ENCODE results near the gene MOB1A.

Gene MOB1A

DNA sequence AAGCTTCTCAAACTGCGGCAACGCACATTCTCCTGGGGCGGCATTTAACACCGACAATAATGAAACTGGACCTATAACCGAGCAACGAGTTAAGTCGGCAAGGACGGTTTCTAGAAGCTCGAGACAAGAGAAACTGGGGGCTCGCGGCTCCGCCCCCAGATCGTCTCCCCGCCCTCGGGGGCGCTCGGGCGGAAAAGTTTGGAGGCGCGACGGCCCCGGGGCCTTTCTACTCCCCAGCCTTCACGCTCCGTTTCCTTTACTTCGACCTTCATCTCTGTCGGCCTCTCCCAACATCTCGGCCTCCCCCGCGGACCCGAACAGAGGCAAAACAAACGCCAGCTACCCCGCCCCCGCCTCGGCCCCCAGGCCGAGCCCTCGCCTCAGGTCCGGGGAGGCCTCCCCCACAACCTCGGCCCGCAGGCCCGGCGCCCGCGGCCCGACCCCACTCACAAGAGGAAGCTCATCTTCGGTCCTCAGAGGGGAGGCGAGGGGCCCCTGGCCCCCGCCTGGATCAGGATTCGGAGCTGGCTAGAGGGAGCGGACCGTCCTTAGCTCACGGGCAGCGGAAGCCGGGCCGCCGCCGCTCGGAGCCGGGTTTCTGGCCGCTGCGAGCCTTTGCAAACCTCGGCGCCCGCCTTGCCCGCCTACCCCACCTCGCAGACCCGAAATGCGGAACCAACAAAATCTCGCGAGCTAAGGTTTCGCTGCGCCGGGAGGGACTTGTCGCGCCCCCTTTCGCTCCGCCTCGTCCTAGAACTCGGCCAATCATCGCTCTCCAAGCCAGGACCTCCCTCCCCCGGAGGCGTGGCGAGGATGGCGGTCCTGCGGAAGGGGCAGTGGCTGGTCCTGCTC is at the start of gene MOB1A:
TSS of gene MOB1A (minus strand) at position 669 of the 852 bp plus-strand sequence. CDS start at position 464, 205 bp downstream.
- H3K4me3 ChIP-seq (ENCODE audit: low read depth, low read length) = peak within 1 kb of the TSS; percentile 84
- peak; percentile 100 for DNase-seq (ENCODE audit: low read depth)
- TF ChIP-seq, protein P1, sequence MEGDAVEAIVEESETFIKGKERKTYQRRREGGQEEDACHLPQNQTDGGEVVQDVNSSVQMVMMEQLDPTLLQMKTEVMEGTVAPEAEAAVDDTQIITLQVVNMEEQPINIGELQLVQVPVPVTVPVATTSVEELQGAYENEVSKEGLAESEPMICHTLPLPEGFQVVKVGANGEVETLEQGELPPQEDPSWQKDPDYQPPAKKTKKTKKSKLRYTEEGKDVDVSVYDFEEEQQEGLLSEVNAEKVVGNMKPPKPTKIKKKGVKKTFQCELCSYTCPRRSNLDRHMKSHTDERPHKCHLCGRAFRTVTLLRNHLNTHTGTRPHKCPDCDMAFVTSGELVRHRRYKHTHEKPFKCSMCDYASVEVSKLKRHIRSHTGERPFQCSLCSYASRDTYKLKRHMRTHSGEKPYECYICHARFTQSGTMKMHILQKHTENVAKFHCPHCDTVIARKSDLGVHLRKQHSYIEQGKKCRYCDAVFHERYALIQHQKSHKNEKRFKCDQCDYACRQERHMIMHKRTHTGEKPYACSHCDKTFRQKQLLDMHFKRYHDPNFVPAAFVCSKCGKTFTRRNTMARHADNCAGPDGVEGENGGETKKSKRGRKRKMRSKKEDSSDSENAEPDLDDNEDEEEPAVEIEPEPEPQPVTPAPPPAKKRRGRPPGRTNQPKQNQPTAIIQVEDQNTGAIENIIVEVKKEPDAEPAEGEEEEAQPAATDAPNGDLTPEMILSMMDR (IDR thresholded peaks at IDR 0.05; ENCODE audit: insufficient read depth, low read depth, low read length, missing control alignments) = no peak

DNA sequence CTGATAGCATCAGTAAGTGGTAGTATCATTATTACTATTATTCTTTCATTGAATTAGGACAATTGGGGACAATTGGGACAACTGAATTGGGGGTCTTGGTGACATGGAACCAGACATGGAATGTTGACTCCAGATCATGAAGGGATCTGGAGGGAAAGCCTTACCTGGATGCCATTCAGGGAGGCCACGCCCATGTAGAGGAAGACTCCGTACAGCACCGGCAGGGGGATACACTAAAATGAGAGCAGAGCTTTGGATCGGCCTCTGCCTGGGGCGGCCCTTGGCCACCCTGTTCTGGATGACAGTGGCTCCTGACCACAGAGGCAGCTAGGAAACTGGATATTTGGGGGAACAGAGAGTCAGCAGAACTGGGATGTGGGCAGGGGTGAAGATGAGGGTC is 49.0 kb upstream of the MOB1A start:
- DNase-seq (ENCODE audit: low read depth) = no peak
- TF ChIP-seq, protein P1 (IDR thresholded peaks at IDR 0.05; ENCODE audit: insufficient read depth, low read depth, low read length, missing control alignments) = no peak
- H3K4me3 ChIP-seq (ENCODE audit: low read depth, low read length) = no peak overlapping the region

DNA sequence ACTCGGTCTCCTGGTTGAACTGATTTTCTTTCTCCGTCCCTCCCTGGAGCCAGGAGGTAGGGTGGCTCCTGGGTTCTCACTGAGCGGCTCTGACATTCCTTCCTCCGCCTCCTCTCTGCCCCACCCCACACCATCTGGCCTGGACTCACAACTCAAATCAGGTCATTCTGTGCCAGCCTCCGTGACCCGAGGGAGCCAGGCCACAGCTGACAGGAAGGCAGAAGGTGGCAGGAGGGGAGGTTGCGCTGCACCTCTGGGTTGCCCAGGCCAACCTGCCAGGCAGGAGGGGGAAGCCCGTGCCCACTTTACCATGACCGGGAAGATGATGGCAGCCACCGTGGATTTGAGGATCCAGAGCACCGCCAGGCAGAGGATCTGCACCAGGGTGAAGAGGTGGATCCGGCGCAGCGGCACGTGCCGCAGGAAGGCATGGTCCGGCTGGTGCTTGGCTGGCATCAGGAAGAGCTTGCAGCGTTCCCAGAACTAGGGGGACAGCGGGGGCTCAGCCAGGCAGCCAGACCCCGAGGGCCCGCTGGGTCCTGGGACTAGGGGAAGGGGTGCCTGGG is 48.1 kb upstream of the MOB1A start:
- no peak for DNase-seq (ENCODE audit: low read depth)
- TF ChIP-seq, protein P1 (IDR thresholded peaks at IDR 0.05; ENCODE audit: insufficient read depth, low read depth, low read length, missing control alignments) = no peak
- no peak overlapping the region for H3K4me3 ChIP-seq (ENCODE audit: low read depth, low read length)

DNA sequence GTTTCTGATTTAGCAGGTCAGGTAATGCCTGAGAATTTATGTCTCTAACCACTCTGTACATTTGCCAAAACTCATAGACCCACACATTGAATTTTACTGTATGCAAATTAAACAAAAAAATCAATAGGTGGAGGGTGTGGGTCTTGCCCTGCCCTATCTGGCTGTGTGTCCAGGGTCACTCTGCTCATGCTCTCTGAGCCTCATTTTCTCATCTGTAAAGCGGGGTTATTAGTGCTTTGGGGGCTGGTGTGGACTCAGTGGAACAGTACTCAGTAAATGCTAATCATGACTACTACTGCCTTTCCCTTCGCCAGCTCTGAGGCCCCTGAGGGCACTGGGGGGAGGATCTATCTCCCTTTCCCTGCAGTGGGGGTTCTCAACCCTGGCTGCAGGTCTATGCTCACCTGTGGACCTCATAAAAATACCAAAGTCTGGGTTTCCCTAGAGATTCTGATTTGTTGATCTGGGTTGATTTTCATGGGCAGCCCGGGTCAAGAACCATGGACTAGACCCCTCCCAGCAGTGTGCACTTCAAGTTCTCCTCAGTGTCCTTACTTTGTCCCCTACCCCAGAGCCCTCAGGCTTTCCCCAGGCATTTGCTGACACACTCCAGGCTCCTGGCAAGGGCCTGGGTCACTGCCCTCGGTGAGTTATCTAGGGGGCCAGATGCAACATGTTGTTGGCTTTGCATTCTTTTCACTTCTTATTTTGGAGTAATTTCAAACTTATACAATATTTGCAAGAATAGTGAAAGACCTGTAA is 47.2 kb upstream of the MOB1A start:
- H3K4me3 ChIP-seq (ENCODE audit: low read depth, low read length) = no peak overlapping the region
- no peak for DNase-seq (ENCODE audit: low read depth)
- TF ChIP-seq, protein P1 (IDR thresholded peaks at IDR 0.05; ENCODE audit: insufficient read depth, low read depth, low read length, missing control alignments) = no peak

DNA sequence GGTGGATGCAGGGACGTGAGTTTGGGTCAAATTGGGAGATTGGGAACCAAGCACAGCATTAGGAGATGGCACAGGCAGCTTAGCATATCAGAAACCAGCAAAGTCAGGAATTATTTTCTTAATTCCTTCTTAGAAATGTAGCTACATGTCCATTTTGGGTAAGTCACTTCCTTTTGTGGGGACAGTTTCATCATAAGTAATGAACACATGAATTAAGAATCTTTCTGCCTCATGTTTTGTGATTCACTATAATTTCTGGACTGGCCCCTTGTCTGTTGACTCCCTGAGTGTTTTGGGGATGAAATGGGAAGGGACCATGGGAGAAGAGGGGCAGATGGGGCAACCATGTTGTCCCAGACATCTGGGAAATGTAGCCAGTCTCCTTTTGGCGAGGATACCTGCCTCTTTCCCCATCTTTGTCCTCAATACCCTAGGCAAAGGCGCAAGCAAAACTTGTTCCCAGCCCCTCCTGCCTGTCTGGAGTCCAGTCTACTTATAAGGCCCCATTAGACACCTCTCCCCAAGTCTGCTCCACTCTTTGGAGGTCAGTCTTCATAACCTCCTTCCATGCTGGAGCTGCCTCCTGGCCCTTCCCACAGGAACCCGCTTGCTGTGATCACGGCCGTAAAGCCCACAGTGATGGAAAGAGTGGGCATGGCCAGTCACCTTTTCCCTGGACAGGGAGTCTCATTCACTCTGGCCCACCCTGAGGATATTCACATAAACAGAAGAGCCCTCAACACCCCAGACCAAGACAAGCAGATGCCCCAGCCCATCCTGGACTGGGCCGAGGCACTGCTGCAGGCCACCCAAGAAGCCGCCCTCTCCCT is 45.5 kb upstream of the MOB1A start:
- H3K4me3 ChIP-seq (ENCODE audit: low read depth, low read length) = no peak overlapping the region
- TF ChIP-seq, protein P1 (IDR thresholded peaks at IDR 0.05; ENCODE audit: insufficient read depth, low read depth, low read length, missing control alignments) = no peak
- DNase-seq (ENCODE audit: low read depth) = no peak

DNA sequence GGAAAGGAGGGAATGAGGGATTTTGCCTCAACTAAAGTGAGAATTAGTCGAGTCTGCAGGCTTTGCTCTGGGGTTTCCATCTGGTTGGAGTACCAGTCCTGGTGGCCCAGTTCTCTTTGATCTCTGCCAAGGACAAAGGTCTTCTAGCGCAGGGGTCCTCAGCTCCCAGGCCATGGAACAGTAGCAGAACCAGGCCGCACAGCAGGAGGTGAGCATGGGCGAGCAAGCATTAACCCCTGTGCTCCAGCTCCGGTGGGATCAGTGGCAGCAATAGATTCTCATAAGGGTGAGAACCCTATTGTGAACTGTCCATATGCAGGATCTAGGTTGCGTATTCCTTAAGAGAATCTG is 43.6 kb upstream of the MOB1A start:
- no peak overlapping the region for H3K4me3 ChIP-seq (ENCODE audit: low read depth, low read length)
- TF ChIP-seq, protein P1 (IDR thresholded peaks at IDR 0.05; ENCODE audit: insufficient read depth, low read depth, low read length, missing control alignments) = no peak
- DNase-seq (ENCODE audit: low read depth) = no peak
